SH-SY5Y (cell line): ENCODE data around the gene HACL1.

ENCODE experiments used
- GATA2 ChIP-seq: IDR thresholded peaks from 2 replicates; pipeline ENCODE4 v1.6.1; 2011; ENCODE audit warnings: mild to moderate bottlenecking, low read depth, low read length
- GATA3 ChIP-seq: IDR thresholded peaks from 2 replicates; pipeline ENCODE4 v1.6.1; 2011; ENCODE audit warnings: low read depth, mild to moderate bottlenecking, low read length, moderate library complexity

Gene HACL1

GRCh38 chr3:15610082-15610759, 8.9 kb upstream of the HACL1 start:
- no peak for TF ChIP-seq GATA3
- TF ChIP-seq GATA2: no peak

GRCh38 chr3:15606434-15606891, 5.1 kb upstream of the HACL1 start:
- no peak for TF ChIP-seq GATA2
- no peak for TF ChIP-seq GATA3

GRCh38 chr3:15602146-15602536, 772 bp upstream of the HACL1 start:
- no peak for TF ChIP-seq GATA3
- 0 out of 2 replicates have a peak, but pooled peaks have one; percentile 9 for TF ChIP-seq GATA2

- TF ChIP-seq GATA3: no peak
- no peak for TF ChIP-seq GATA2
Measured at GRCh38 chr3:15601046-15601398, 347 bp downstream of the HACL1 start.

- TF ChIP-seq GATA2 (no peak), GATA3 (no peak)
Measured at GRCh38 chr3:15595955-15596354, 5.4 kb downstream of the HACL1 start.

GRCh38 chr3:15592968-15593367, 8.4 kb downstream of the HACL1 start:
- TF ChIP-seq GATA2 (no peak), GATA3 (no peak)

GRCh38 chr3:15591928-15592327, 9.4 kb downstream of the HACL1 start:
- TF ChIP-seq GATA2: no peak

GRCh38 chr3:15591242-15591641, 10.1 kb downstream of the HACL1 start:
- no peak for TF ChIP-seq GATA3
- TF ChIP-seq GATA2: no peak

- TF ChIP-seq GATA3: no peak
- no peak for TF ChIP-seq GATA2
Measured at GRCh38 chr3:15585111-15585845, 16.1 kb downstream of the HACL1 start.

GRCh38 chr3:15581471-15582394, 19.6 kb downstream of the HACL1 start:
- TF ChIP-seq GATA2 (no peak), GATA3 (no peak)

GRCh38 chr3:15579051-15579450, 22.3 kb downstream of the HACL1 start:
- no peak for TF ChIP-seq GATA3
- TF ChIP-seq GATA2: no peak

- TF ChIP-seq GATA3 (no peak), GATA2 (no peak)
Measured at GRCh38 chr3:15578289-15578867, 23.0 kb downstream of the HACL1 start.

GRCh38 chr3:15576475-15576874, 24.9 kb downstream of the HACL1 start:
- TF ChIP-seq GATA3 (no peak), GATA2 (no peak)

GRCh38 chr3:15575446-15575845, 25.9 kb downstream of the HACL1 start:
- no peak for TF ChIP-seq GATA3
- TF ChIP-seq GATA2: no peak
